Stimulated activated CD4-positive, alpha-beta T cell treated with anti-CD3 and anti-CD28 coated beads, TNF-alpha, amount 100 ng/mL, for 48 hours (primary cell): Measurements from ENCODE around the gene ELOVL1.
"Not testable (repeated sequence)": the region's sequence is repeated elsewhere in the genome, so short reads cannot be mapped to it uniquely, and the experiment has no call there.

ENCODE experiments used
- DNase-seq, 3 donors: peaks; one replicate each; pipeline ENCODE4 v3.0.0-alpha.2; 2020; ENCODE audit warnings: low read depth in 3 of 3

ELOVL1 gene

DNA sequence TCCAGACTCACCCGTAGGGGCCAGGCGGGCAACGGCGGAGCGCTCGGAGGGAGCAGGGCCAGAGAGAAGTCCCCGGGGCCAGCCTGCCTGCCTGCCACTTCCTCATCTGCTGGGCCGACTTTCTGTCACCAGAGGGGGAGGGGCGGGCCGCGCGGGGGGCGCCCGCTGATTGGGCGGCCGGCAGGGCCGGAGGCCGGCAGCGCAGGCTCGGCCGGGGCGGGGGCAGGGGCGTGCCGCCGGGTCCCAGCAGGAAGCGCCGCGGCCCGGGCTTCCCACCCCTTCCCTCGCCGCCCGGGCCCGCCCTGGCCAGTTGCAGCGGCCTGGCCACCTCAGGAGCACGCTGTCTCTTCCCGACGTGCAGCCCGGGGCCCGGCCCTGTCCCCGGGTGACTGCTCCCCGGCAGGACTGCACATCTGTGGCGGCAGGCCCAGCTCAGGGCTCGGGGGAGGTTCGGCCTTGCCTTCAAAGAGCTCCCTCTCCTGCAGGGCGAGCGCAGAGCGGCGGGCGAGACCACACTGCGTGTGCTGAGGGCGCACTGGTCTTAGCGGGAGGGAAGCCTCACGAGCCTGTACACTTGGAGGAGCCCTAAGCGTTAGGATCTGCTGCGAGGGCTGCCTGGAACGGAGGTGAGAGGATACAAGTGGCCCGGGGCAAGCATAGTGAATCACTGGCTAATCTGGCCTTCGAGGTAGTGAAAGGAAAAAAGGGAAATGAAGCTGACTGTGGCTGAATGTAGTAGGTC is at the start of gene ELOVL1:
Gene ELOVL1 (minus strand): TSS at position 108 of the 742 bp plus-strand sequence. CDS start 2,402 bp downstream, outside the sequence.
- peak; percentile 78 to 93 (median 87) for DNase-seq

DNA sequence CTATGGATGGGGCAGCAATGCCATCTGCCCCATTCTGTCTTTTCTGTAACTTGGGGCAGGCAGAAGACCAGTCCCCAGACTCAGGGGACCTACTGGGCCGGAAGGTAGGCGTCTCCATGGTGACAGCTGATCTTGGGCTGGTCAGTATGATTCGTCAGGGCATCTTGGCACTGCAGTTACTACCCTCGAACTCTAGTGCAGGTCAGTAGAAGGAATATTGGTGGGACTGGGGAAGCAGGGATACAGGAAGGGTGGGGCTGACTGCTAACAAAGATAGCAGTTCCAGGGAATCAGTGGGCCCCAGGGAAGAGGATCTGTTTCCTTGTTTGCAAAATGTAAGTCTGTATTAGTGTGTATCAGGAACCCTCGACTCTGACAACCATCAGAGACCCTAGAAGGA is 48.1 kb upstream of the ELOVL1 start:
- no peak for DNase-seq

DNA sequence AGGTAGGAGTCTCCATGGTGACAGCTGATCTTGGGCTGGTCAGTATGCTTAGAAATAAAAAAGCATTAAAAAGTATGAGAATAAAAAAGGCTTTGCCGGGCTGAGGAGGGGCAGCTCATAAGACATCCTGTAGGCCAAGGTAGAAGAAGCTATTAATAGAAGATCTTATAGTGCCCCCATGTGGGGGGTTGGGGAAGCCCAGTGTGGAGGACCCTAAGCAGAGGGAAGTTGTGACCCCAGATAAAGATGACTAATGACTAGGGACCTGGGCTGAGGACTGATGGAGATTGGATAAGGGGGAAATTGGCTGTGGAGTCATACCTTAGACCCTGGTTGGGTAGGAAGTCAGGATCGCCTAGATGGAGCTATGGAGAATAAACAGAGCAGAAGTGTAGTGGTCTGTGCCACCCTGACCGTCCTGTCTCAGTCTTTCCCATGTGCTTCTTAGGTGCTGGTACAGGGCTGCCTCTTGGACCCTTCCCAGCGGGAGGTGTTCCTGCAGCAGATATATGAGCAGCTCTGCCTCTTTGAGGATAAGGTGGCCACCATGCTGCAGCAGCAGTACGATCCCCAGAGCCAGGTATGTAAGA is 46.9 kb upstream of the ELOVL1 start:
- peak in 2 of 3 donors; percentile 20 to 31 for DNase-seq

DNA sequence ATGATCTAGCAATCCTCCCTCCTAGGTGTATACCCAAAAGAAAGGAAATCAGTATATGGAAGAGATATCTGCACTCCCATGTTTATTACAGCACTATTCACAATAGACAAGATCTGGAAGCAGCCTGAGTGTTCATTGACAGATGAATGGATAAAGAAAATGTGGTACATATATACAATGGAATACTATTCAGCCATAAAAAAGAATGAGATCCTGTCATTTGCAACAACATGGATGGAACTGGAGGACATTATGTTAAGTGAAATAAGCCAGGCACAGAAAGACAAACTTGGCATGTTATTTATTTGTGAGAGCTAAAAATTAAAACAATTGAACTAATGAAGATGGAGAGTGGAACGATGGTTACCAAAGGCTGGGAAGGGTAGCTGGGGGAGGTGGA is 45.6 kb upstream of the ELOVL1 start:
- DNase-seq: not testable (repeated sequence)

DNA sequence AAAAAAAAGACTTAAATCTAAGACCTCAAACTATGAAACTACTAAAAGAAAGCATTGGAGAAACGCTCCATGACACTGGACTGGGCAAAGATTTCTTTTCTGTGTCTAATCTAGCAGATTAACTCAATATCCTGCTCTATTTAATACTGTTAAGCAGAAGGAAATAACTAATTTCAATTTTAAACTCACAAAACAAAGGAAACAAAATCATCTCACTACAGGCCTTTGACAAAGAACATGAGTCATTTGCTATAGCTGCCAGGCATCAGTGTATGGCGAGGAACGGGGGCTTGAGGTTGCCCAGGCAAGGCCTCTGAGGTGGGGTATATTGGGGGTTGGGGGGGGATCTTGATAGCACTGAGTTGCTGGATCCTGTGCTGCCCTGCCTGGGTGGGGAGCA is 42.8 kb upstream of the ELOVL1 start:
- DNase-seq: no peak

DNA sequence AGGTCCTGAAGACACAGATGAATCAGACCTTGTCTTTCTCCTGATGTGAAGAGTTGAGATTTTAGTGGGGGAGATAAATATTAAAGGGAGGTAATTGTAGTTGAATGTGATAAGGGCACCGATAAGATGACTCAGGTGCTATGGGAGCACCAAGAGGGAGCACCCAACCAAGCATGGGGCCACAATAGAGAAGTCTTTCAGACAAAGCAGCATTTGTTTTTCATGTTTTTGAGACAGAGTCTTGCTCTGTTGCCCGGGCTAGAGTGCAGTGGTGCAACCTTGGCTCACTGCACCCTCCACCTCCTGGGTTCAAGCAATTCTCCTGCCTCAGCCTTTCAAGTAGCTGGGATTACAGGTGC is 38.0 kb upstream of the ELOVL1 start:
- DNase-seq: no peak

DNA sequence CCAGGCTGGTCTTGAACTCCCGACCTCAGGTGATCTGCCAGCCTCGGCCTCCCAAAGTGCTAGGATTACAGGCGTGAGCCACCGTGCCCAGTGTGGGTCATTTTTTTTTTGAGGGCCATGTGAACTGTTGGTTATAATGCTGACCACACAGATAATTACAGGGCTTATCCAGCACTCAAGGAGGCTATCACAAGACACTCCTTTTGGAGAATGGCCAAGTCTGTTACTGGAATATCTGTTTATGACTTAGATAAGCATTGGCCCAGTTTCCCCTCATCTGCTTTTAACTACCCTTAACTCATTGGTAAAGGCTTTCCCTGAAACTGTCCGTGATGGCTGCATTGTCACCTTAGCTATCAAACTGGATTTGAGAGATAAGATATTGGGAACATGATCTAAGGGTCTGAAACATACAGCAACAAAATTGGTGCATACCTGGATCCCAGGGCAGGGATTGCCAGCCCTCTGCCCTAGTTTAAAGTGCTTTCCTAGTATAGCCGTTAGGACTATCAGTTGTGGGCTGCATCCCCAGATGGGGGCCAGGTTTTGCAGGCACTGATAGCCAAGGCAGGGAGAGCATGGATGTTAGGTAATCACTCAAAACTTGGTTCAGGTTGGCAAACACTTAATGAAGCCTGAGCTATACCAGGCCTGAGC is 37.5 kb upstream of the ELOVL1 start:
- DNase-seq: no peak

DNA sequence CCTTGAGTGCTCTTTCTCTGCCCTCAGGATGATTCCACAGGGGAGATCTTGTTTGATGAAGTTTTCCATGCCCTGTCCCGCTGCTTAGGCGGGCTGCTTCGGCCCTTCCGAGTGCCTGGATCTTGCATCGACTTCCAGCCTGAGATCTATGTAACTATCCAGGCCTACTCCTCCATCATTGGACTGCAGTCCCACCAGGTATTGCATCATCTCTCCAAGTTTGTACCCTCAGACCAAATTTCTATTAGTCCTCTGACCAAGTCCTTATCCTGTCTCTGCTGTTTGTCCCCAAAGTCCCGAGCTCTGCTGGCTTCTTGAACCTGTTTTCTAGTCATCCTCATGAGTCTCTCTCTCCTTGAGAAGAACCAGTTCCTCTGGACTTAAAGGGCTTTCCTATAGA is 36.5 kb upstream of the ELOVL1 start:
- DNase-seq: no peak

DNA sequence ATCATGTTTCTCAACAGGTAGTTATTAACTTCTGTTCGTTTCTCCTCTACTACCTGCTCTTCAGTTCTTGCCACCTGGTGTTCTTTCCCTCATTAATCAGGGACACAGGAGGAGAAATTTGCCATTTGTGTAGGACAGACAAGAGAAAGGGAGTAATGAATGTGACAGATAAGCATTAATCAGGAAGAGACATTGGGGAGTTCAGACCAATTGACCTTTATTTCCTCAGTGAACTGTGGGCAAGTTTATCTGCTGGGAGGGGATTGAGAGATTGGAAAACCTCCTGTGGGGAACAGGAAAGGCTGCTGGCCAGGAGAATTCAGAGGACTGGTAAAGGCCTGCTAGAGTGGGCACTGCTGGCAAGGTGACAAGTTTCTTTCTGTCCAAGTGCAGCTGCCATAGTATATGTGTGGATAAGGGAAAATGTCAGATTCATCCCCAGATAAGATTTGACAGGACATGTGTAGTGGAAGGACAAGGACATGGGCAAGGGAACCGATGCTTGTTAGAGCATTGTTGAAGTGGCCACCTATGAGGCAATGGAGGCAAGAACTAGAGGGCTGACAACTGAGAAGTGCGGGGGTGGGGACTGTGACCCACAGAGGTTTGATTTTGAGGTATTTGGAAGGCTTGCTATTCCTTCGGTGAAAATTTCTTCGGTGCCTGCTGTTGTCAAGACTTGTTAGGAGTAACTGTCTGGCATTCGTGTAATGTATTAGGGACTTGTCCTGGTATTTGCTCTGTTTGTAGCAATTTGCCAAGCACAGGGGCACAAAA is 34.5 kb upstream of the ELOVL1 start:
- no peak for DNase-seq

DNA sequence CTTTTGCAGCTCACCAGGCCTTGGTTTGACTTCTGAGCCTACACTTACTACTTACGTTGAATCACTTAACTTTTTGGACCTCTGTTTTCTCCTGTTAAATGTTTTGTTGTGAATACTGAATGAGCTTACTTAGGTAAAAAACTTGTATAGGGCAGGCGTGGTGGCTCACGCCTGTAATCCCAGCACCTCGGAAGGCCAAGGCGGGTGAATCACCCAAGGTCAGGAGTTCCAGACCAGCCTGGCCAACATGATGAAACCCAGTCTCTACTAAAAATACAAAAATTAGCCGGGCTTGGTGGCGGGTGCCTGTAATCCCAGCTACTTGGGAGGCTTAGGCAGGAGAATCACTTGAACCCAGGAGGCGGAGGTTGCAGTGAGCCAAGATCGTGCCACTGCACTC is 32.6 kb upstream of the ELOVL1 start:
- DNase-seq: not testable (repeated sequence)

DNA sequence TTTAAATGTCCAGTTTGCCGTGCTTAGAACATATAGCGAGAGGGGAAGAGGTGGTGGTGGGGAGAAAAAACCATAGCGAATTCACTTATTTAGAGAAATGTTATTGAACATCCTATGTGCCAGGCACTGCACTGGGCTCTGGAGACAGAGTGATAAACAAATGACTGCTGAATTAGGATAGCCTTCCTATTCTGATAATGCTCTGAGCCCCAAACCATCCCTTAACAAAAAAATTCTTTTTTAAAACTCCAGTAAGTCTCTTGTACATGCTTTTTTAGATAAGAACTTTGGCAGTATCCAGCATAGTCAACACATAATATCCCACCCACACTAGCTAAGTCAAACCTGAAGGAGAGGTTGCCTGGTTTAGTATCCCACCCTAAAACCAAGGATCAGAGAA is 30.4 kb upstream of the ELOVL1 start:
- no peak for DNase-seq

DNA sequence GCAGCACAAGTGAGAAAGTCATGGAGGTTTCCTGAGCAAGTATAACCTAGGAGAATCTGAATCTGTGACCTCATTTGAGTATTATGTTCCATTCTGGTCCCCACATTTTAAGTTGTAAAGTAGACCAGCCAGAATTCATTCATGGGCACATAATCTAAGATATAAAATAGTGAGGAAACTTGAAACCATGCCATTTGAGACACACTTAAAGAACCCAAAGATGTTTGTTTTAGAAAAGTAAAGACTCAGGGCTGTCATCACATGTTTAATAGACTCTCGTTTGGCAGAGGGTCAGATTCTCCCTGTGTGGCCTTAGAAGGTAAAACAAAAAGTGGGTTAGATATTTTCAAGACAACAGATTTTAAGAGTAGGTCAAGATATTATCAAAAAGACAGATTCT is 28.2 kb upstream of the ELOVL1 start:
- no peak for DNase-seq

DNA sequence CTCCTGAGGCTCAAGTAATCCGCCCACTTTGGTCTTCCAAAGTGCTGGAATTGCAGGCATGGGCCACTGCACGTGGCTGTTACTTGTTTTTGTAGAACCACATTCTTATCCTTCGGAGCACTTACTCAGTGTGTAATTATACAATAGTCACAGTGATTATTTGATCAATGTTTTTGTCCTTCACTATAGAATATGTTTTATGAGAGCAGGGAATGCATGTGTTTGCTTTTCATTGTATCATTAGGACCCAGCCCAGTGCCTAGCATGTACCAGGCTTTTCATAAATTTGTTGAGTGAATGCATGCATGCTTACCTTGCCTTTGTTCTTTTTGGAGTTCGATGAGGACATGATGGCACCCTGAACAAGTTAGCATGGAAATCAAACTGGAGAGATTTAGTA is 27.7 kb upstream of the ELOVL1 start:
- no peak for DNase-seq

DNA sequence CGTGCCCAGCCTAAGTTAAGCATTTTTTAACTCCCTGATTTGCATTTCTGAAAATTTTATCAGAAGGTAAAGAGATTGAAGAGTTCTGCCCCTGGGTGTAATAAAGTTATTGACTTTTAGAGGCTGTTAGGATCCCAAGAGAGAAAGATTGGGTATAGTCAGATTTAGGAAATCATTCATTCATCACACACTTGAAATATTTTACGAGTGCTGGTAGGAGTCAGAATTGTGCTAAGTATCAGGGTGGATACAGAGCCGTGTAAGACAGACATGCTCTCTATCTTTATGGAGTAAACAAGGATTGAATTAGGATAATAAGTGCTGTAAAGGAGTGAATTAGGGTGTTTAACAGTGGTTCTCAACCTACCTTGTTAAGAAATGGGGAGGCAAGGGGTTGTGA is 24.9 kb upstream of the ELOVL1 start:
- no peak for DNase-seq

DNA sequence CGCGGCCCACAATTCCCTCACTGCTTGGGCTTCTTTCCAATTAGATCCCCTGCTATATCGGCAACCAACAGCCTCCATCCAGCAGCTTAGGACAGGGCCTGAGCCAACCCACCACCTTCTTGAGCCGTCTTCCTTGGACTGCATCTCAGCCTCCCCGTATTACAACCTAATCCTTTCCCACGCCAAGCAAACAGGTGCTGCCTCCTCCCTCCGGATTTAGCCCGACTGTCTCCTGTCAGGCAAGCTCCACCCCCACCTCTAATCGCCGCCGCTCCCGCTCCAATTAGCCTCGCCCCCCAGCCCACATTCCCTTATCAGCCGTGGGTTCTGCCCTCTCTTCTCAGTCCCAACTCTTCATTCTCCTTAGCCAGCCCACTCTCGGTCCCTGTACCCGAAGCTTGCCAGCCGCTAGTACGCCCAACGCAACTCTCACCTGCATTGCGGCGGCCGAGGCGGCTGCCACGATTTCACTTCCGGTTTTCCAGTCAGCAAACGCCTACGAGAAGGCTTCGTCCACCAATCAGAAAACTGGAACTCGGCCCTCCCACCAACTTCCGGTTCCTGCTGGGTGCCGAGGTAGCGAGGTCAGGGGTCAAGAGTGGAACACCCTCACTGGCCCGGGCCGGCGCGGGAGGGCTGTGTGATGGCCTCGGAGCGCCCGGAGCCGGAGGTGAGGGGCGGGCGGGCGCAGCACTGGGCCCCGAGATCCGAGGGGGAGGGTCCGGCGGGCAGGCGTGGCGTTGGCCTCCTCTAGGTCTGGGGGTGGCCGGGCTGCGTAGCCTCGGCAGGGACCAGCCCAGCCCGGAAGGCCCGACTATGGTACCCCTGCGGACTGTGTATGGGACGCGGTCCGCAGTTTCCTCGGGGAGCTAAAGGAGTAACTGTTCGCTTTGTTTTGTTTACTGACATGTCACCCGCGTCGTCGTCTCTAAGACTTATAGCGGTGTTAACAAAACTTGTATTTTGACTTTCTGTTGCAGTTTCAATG is 21.8 kb upstream of the ELOVL1 start, which contains the start of the genes MED8 and SZT2:
Gene MED8 (minus strand): TSS at position 475 of the 988 bp plus-strand sequence. CDS start 36 bp downstream, at position 439.
Gene SZT2 (plus strand): TSS at position 574 of the 988 bp plus-strand sequence. CDS start 70 bp downstream, at position 644.
- peak; percentile 88 to 90 (median 89) for DNase-seq

DNA sequence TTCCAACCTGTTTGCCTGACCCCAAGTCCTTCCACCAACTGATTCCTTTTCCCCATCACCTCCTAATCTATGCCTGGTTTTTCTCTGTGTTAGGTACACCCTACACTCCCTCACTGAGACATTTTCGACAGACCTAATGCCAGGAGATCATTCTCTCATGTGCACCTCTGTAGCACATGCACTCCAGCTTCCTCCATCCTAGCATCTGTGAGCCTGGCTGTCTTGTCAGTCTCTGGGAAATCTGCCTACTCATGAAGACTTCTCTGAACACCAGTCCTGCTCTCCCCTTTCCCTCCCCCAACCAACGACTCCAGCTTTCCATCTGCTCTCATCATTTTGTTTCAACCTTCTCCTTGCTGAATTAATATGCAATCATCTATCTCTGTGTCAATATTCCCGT is 20.8 kb upstream of the ELOVL1 start:
- DNase-seq: no peak

DNA sequence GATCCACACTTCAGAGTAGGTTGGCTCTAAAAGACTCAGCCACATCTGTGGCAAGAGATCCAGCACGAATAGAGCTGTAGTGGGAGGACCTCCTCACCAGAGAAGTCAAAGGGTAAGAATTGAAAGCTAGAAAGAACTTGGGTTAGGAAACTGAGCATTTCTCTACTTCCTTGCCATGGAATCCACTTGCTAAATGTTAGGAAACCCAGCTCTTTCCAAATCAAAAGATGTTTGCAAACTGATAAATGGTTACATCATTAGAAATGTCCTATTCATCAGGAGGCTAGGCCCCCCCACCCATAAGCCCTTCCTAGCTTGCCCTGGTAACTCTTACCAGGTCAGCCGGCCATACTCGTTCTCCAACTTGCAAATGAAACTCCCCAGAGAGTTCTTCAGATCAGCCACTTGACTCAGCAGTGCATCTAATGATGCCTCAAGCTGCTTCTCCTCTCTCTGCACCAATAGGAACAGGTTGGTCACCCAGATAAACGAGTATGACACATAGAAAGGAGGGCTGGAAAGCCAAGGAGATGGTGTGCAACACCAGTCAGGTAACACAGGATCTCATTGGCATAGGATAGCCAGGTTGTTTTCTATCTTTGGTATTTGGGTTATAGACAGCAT is 20.3 kb upstream of the ELOVL1 start:
- DNase-seq: no peak

DNA sequence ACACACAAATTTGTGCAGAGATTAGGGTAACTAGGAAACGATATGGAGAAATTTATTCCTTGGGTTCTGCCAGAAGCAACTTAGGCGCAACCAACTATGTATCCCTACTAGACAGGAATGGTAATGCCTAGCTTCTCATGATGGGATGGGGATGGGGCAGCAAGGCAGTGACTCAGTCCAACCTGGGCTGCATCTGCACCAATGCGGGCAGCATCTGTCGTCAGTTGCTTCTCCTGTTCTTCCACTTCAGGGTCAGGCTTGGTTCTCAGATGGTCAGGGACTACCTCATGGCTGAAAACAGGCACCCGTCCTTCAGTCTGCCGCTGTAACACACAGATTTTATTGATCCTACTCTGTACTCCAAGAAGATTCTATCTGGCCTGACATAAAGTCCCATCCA is 18.9 kb upstream of the ELOVL1 start:
- DNase-seq: no peak

DNA sequence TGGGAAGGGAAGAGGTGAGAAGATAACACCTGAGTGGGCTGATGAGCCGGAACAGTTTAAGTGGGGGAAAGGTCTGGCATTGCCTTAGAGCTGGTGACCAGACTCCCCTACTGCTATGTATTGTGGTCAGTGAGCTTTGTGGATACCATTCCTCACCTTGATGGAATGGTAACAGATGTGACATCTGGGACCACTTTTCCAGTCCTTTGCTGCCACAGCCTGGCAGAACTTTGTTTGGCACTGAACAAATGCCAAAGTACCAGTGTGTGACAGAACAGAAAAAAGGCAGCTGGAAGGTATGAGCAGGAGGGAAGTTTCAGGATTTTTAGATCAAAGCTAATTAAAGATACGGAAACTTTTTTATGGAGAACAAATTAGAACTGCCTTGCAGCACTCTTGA is 15.6 kb upstream of the ELOVL1 start:
- no peak for DNase-seq

DNA sequence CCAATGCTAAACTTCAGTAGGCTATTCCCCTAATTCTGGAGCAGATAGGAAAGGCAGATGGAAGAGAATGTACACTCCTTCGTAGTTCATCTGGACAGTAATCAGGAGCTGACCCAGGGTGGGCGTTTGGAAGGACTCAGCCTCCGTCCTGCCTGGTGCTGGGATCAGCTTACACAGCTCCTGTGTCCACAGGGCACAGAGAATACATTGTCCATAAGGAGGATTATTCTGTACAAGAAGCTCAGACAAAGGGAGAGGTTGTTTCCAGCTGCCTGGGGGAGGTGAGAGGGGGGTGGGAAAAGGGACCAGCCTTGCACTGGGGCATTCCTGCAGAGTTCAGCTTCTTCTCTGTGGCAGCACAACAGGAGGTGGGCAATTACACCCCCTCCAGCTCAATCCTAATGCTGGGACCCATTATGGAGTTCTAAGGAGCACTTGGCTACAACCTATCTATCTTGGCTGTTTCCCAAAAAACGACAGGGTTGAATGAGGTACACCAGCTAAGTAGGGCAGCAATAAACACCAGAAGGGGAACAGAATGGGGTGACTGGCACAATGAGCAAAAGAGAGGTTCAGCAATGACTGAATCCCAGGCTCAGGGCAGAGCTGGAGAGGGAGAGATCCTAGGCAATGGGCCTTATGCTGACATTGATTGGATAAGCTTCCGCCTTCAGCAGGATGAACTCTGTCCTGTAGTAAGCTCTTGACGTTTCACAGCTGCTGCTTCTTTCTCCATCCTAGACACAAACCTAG is 14.4 kb upstream of the ELOVL1 start:
- no peak for DNase-seq
